GM04503 (cell line): ENCODE results near the gene PLD5.
"Not testable (repeated sequence)": the region's sequence is repeated elsewhere in the genome, so short reads cannot be mapped to it uniquely, and the experiment has no call there.

Experiments
- DNase-seq: peaks from one replicate; pipeline ENCODE4 v3.0.0-alpha.2; 2012; ENCODE audit warnings: low read depth

Gene PLD5

DNA sequence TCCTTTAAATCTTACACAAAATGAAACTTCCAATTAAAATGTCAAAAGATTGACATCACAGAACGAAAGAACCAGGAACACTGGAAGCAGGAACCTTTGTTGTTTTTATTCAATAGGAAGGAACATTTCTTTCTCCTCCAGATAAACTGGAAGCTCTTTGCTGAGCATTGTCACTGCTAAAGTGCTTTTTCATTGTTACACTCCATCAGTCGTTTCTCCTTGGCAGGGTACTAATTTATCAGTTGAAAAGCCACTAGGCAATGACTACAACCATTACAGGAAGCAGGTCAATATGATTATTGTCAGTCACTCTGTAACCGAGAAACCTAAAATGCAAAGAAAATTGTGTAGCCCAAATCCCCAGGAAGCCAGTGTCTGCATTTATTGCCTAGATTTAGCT is 362.4 kb downstream of the PLD5 start:
- no peak for DNase-seq

DNA sequence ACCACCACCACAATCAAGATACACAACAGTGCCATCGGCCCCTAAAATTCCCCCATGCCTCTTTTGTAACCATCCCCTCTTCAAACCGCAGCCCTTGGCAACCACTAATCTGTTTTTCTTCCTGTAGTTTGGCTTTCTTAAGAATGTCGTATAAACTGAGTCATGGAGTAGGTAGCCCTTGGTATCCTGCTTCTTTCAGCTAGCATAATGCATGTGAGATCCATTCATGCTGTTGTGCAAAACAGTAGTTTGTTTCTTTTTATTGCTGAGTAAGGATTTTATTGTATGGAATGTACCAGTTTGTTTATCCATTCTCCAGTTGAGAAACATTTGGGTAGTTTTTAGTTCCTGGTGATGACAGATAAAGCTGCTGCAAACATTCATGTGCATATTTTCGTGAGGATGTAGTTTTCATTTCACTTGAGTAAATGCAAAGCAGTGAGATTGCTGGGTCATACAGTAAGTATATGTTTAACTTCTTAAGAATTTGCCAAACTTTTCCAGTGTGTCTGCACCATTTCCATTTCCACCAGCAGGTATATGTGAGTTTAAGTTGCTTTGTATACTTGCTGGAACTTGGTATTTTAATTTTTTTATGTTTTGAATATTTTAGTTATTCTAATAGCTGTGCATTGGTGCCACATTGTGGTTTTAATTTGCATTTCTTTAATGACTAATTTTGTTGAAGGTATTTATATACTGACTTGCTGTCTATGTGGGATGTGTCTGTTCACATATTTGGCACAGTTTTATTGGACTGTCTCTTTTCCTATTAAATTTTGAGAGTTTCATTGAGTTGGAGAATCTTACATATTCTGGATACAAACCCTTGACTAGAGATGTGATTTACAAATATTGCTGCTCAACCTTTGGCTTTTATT is 377.2 kb downstream of the PLD5 start:
- no peak for DNase-seq

DNA sequence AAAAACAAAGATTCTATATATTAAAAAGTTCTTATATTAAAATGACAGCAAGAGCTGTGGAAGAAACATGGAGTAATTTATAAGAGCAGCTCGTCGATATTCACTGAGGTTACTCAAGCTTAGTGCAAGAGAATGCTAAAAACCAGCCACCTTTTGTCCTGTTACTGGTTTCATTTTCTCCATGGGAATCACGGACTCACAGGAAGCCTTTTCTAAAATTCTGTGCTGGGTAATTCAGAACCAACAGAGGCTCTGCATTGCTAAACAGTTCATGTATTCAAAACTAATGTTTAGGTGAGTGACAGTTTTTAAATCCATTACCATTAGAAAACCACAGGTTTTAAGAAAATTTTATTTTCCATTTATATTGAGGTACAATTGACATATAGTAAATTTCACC is 377.8 kb downstream of the PLD5 start:
- DNase-seq, result no peak

DNA sequence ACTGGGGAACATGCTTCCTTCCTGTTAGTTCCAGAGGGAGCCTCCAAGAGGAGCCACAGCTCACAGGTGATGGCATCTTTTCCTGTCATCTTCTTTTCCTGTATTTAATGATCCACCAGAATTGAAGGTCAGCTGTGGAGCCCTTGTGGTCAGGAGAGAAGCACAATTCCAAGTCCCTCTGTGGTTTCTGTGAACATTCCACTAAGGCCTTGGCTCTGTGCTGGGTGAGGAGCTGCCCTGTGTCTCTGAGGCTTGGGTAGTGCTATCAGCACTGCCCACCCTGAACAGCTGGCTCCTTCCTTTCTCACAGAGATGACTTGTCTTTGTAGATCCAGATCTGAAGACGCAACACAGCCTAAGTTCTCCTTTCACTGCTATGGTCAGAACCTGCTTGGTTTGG is 383.7 kb downstream of the PLD5 start:
- DNase-seq, result no peak

DNA sequence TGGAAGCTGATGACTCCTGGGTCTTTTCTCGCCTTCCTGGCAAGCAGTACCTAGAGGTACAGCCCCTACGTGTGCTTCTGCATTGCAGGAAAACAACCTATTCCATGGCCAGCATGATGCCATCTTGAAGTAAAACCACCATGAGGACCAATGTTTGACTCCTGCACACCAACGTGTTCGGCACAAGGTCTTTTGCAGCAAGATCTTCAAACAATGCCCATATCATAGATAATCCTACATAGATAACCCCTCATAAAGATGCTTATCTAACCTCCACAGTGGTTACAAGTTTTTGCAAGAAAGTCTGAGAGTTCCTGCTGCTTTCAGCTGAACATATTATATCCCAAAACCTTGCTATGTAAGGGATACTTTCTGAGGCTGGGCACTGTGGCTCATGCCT is 384.5 kb downstream of the PLD5 start:
- no peak for DNase-seq

DNA sequence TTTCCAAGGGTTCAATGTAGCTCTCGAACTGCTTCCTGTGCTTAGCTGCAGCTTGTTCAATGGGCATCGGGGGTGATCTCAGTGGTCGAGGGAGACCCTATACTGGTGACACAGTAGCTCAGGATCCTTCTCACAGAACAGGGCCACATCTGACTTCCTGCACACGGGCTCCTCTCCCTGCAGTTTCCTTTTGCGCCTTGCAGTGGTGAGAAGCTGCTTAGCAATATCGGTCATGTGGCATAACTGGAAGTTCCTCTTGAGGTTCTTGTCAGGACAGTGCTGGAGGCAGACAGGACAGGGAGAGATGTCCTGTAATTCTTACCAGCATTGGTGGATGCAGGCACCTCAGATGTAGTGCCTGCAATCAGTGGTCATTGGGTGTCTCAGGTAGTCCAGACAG is 385.1 kb downstream of the PLD5 start:
- no peak for DNase-seq

DNA sequence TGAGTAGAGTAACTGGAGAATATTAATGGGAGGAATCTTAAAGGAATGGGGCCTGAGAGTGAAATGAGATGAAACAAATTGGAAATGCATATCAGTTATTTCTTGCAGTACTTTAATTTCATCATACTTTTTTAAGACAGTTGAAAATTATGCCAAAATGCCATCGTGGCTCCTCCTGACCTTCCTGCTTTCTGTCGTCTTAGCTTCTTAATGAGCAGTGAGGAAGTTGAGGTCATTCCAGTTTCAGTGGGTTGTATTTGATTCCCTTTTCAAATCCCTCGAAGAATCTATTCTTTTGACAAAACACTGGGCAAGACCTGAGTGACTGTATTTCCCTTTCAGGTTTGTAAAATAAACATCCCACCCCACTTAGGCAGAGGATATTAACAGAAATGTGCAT is 390.7 kb downstream of the PLD5 start:
- no peak for DNase-seq

DNA sequence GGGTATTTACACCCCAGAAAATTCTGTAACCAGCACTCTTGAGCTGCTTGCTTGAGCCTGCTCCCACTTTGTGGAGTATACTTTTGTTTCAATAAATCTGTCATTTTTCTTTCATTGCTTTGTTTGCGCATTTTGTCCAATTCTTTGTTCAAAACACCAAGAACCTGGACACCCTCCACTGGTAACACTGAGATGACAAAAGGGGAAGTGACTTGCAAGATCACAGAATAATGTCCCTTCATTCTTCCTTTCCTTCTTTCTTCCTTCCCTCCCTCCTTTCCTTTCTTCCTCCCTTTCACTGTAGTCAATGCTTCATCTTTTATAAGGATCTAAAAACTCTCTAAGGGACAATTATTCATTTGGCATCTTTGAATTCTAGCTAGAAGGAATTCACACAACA is 391.1 kb downstream of the PLD5 start:
- no peak for DNase-seq

DNA sequence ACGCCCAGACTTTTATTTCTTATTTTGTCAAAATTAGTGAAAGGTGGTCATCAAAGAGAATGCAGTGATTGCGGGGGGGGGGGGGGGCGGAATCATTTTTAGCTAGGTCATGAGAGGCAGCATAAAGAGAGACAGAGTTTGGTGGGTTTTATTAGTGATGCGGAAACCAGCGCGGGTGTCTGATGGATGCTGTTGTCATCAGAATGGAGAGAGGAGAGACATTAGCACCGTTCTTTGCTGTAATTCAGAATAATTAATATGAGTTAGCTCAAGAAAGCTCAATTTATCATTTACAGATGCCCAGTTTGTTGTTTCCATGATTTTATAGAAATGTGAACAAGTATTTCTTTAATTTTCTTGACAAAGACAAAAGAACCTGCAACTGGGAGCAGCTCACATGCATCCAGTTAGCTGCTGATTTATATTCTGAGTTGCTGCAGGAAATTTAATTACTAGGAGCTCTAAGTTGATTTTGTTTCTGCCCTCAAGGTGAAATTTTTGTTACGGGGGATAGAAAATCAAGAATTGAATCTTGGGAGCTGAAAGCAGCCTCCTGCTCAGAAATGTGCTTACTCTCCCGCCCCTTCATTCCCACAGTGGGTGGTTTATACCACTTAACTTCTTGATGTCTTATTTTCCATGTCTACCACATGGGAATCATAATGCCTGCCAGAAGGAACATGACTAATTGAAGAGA is 392.2 kb downstream of the PLD5 start:
- no peak for DNase-seq

DNA sequence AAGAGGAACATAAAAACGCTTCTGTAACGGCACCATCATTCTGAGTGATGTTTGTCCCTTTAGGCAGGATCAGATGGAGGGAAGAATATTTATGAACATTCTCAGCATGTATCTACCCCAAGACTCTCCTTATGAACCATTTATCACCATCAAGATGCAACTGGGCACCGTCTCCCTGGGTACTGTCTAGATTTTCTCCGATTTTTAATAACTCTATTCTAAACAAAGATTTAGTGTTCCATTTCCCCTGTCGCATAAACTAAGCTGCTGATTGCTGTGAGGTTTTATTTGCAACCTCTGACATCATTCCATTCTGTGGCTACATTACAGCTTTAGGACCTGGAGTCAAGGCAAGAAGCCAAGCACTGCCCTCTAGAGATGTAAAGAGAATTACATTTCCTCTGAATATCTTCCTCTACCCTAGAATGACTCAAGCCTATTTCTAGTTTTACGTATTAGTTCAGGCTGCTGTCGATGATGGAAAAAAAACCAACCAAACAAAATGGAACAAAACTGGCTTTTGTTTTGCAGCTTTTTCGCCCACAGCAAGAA is 395.5 kb downstream of the PLD5 start:
- no peak for DNase-seq

DNA sequence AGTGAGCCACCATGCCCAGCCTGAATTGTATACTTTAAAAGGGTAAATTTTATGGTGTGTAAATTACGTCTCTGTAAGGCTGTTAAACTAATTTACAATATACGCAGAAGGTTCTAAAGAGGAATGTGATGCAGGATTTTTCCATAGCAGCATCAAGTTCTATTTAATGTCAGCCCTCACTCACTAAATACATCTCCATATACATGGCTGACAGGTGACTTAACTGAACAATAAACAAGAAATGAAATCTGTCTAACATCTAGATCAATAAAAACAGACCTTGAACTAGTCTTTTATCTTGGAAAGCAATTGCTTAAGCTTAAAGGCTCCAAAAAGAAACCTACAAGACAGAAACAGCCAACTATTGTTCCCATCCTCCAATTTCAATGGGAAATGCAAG is 404.1 kb downstream of the PLD5 start:
- DNase-seq, result no peak

DNA sequence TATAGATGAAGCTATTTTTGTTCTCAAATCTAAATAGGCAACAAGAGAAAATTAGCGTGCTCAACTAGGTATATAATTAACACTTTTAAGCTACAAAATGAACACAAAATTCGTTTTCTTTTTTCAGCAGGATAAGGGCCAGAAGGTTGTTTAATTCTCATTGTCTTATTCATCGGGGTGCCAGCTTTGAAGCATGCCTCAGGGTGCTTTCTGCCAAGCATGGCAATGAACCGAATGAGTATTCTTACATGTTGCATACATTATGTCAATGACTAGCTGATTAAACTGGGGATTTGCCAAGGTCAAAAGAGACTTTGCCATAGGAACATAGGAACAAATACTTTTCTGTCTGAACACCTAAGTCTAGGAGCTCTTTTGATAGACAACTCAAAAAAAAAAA is 423.6 kb downstream of the PLD5 start:
- DNase-seq, result no peak

DNA sequence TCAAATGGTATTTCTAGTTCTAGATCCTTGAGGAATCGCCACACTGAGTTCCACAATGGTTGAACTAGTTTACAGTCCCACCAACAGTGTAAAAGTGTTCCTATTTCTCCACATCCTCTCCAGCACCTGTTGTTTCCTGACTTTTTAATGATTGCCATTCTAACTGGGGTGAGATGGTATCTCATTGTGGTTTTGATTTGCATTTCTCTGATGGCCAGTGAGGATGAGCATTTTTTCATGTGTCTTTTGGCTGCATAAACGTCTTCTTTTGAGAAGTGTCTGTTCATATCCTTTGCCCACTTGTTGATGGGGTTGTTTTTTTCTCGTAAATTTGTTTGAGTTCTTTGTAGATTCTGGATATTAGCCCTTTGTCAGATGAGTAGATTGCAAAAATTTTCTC is 427.2 kb downstream of the PLD5 start:
- not testable (repeated sequence) for DNase-seq

DNA sequence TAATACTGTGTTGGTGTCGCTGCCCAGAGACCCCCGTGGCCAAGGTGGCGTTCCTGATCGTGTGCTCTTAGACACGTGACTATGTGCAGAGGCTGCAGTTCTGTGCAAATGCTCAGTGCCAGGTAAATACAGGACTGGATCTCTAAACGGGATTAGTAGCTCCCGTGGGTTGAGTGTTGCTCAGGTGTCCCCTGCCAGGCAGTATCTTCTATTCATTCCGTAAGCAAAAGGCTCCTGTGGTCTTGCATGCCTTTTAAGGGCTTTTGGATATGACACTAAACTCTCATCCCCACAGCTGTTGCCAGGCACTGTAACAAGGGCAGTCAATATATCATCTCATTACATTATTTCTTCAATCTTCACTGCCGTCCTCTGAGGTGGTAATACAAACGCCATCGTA is 431.4 kb downstream of the PLD5 start:
- no peak for DNase-seq

DNA sequence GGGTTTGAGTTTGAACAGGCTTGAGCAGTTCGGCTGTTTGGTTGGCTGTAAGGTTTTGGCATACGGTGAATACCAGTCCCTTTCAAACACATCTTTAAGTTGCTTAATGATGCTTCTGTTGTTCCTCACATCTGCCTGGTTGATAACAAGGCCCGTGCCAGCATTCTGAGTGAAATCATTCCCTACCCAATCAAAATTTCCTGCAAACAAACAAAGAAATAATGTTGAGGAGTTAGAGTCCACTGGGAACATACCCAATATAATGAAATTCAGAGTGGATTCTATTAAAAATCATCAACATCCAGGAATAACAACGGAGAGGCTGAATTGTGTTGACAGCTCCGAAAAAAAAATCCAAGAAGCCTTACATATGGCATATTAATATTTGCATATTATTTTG is 434.6 kb downstream of the PLD5 start:
- no peak for DNase-seq

DNA sequence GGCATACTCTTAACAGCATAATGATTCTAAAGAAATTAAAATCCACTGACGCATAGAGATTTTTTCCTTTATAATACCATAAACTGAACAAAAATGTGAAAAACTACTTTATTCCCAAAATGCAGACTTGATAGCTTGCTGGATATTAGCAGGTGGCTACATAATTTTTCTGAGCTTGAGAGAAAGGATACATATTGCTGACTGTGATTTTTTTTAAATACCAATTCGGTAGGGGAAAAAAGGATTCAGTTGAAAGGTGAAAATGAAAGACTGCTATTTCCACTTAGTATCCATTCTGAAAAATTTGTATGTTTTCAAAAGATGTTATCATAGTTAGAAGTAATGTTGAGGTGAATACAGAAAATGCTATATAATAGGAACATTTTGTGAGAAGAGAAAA is 435.6 kb downstream of the PLD5 start:
- DNase-seq, result no peak

DNA sequence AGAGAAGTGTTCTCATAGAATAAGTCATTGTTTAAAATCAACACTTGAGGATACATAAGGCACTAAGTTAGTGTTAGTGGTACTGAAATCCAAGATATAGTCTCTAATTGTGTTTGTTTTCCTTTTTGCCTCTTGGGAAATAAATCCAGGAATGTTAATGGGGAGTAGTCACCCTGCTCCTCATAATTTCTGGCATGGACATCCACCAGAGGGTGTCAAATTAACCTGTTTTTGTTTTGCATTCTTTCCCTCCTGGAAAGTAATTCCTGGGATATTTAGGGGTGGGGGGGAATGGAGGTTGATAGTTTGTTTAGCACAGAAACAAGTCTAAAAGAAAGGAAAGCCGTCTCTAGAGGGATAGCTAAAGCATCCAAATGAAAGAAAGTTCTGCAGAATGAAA is 437.8 kb downstream of the PLD5 start:
- DNase-seq, result no peak

DNA sequence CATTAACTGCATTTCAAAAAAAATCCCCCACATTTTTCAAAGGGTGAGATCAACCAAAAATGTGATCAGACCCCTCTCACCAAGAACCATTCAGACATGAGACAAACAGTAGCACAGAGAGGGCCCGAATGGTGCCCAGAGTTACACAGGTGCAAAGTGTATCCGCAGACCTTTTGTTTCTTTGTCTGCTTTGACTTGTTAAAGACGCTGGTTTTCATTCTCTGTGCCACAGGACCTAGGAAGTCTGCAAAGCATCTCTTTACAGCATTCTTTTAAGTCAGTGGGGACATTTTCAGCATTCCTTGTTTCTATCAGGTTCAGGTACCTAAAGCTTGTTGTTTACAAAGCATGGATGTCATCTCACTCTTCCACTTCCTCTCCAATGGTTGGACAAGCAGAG is 438.4 kb downstream of the PLD5 start:
- no peak for DNase-seq

DNA sequence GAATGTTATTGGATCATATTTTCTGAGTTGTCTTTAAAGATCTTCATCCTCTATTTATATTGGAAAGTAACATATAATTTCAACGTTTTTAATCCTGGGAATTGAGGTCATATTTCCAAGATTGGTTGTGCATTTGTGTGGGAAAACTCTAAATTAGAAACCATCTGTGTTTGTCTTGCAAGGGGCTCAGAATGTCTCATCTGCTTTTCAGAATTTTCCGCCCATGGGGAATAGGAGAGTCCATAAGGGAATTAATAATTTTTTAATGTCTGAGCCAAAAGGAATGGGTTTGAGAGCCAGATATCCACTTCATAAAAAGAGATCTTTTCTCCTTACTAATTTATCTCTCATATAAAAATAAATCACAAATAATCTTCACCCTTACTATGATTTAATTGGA is 440.8 kb downstream of the PLD5 start:
- no peak for DNase-seq

DNA sequence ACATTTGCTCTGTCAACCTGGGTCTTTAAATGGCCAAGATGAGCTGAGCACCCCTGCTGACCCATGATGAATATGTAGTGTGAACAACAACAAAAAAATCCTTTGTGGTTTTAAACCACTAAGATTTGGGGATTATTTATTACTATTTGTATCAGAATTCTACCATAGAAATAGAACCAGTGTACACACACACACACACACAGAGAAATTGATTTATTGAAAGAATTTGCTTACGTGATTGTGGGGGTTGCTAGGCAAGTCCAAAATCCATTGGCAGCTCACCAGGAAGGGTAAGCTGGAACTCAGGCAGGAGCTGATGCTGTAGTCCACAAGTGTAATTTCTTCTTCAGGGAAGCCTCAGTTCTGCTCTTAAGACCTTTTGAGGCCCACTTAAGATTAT is 443.1 kb downstream of the PLD5 start:
- DNase-seq, result no peak

DNA sequence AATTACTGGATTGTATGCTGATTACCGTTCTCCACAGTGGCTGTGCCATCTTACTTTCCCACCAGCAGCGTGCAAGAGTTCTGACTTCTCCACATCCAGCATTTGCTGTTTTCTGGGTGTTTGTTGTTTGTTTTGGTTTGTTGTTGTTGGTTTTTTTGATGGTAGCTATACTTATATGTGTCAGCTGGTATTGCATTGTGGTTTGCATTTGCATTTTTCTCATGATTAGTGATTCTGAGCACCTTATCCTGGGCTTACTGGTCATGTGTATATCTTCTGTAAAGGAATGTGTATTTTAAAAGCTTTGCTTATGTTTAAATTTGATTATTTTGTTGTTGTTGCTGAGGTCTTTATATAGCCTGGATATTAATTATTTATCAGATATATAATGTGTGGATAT is 458.7 kb downstream of the PLD5 start:
- no peak for DNase-seq

DNA sequence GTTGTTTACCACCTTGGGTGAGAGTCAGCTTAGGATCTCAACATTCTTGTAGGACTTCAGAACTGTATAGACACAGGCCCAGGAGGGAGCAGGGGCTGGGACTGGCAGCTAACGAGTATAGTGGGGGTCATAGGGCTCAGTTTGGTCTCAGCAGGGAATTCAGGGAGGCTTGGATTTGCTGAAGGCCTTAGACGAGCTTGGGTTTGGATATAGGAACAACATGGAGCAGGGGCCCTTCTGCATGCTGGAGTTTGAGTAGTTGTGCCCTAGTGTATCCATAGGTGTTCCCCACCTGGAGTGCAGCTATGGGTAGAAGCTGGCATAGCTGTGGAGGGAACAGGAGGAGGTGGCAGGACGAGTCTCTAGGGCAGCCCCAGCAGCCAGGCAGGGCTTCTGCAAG is 462.2 kb downstream of the PLD5 start:
- no peak for DNase-seq

DNA sequence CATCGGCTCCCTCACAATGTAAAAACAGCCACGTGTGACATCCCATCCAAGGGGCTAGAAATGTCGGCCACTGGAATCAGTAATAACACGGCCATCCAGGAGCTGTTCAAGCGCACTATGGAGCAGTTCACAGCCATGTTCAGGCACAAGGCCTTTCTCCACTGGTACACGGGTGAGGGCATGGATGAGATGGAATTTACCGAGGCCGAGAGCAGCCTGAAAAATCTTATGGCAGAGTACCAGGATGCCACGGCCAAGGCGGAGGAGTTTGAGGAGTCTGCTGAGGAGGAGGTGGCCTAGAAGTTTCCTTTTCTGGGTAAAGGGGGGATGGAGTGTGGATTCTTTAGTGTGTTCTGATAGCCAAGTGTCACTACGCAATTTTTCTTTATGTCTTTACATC is 464.5 kb downstream of the PLD5 start:
- DNase-seq, result no peak

DNA sequence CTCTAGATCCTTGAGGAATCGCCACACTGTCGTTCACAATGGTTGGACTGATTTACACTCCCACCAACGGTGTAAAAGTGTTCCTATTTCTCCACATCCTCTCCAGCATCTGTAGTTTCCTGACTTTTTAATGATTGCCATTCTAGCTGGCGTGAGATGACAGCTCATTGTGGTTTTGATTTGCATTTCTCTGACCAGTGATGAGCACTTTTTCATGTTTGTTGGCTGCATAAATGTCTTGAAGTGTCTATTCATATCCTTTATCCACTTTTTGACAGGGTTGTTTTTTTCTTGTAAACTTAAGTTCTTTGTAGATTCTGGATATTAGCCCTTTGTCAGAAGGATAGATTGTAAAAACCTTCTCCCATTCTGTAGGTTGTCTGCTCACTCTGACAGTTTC is 465.9 kb downstream of the PLD5 start:
- not testable (repeated sequence) for DNase-seq
